ENCODE data around the gene ARHGEF26. TPM values are rescaled to one million over a fixed set of nuclear protein-coding genes. Genes with fewer than 3 reads are reported as not detected.

Gene ARHGEF26
- total RNA-seq, 2 experiments from 2014 or later, result 0.04 TPM; not detected in 1

DNA sequence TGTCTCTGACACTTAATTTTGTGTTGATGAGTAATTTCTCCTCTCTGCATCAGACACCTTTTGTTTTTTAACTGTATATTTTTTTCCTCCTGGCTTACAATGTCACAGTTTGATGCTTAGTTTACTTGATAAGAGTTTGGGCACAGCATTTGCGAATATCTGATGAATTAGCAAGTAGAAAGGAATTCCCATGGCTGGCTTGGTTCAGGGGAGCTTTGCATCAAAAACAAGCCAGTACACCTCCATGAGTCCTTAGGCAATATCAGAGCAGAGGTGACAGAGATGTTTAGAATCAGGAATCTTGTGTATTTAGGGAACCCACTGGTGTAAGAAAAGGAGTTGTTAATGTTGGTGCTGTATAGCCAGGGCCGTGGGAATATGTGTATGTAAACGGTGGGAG is 9.3 kb downstream of the ARHGEF26 start:
- Mint-ChIP-seq H3K4me1 (no peaks in the 10 kb centered on the region), H3K36me3 (peaks cover 2% of the 10 kb centered on the region), H3K27me3 (peaks cover 14% of the 10 kb centered on the region), H3K27ac (no peak overlapping the region), H3K4me3 (no peak overlapping the region), H3K9me3 (no peaks in the 10 kb centered on the region)
- no peak for DNase-seq

DNA sequence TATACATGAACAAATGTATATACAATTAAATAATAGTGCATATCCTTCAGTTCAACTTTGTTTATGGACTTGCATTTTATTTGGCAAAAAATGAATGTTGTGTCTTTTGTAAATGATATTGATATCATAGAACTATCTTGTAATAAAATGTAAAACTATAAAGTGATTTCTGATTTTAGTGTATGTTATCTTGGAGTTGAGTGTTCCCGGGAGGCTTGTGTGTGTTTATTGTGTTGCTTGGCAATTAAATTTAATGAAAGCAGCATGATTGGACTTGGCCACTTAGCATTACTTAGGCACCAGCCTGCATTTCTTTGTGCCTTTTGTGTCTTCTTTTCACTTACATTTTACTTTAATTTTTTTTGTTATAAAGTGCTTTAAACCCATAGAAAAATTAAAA is 10.6 kb downstream of the ARHGEF26 start:
- Mint-ChIP-seq H3K36me3 (peaks cover 2% of the 10 kb centered on the region), H3K9me3 (no peaks in the 10 kb centered on the region), H3K27ac (no peak overlapping the region), H3K4me1 (no peaks in the 10 kb centered on the region), H3K4me3 (no peak overlapping the region), H3K27me3 (peaks cover 14% of the 10 kb centered on the region)
- DNase-seq, result no peak

DNA sequence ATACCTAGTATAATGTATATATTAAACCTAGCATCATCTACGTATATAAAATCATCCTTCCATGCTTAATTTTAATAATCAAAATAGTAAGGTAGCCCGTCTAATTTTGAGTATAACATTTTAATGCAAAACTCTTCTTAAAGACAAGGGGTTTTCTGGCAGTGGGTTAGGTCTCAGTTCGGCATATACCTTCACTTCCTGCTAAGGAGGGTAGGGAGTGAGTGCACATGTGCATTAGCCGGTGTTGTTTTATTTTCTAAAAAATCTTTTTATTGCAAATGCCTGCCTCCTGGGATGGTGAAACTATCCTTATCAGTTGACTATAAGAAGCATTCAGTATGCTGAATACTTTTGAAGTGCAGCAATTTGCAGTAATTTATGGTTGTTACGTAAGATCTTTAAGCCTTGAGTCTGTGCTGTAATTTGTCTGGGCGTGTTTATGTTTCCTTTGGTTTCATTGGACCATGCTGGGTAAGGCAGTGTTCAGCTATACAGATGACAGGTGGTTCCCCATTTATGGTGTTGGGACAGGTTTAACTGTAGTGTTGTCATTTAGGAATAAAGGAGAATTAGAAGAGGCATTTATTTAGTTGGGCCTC is 11.7 kb downstream of the ARHGEF26 start:
- Mint-ChIP-seq H3K4me3 (no peak overlapping the region), H3K4me1 (no peaks in the 10 kb centered on the region), H3K27me3 (peaks cover 14% of the 10 kb centered on the region), H3K9me3 (no peaks in the 10 kb centered on the region), H3K36me3 (peaks cover 2% of the 10 kb centered on the region), H3K27ac (no peak overlapping the region)
- DNase-seq, result no peak

DNA sequence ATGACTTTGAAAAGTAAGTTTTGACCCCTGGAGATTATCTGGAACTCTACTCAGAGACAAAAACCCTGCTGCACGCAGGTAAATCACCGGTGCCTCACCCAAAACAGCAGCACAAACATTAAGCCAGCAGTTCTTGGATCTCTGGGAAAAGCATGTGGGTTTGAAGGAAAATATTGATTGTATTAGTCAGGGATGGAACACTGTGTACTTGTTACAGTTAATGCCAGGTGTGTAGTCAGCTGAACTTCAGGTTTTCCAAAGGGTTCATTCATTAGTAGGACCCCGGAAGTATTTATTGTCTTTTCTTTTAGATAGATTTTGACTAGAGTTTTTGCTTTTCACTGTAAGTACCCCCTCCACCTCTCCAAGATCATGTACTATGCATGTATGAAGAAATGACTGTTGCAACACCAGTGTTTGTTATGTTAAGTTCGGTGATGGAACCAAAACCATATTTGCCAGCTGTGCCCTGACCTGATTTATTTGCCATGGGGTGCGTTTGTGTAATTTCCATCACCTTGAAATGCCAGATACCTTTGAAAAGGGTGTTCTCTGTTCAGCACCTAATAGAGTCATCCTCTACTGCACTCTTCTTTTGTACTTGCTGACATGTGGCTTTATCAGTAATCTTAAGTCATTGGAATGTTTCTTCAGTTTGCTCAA is 14.5 kb downstream of the ARHGEF26 start:
- Mint-ChIP-seq H3K9me3 (no peaks in the 10 kb centered on the region), H3K27ac (no peak overlapping the region), H3K4me3 (no peak overlapping the region), H3K27me3 (peaks cover 18% of the 10 kb centered on the region), H3K4me1 (no peaks in the 10 kb centered on the region), H3K36me3 (no peaks in the 10 kb centered on the region)
- DNase-seq, result no peak

DNA sequence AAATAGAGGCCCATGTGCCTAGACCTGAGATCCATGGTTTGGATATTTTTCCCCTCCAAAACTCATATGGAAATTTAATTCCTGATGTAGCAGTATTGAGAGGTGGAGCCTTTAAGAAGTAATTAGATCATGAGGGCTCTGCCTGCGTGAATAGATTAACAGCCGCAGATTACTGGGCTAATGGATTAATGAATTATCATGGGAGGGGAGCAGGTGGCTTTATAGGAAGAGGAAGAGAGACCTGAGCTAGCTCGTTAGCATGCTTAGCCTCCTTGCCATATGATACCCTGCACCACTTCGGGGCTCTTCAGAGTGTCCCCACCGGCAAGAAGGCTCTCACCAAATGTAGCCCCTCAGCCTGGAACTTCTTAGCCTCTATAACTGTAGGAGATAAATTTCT is 15.8 kb downstream of the ARHGEF26 start:
- no peak for DNase-seq
- no peaks in the 10 kb centered on the region for H3K9me3 Mint-ChIP-seq
- no peaks in the 10 kb centered on the region for H3K4me1 Mint-ChIP-seq
- H3K36me3 Mint-ChIP-seq, result no peaks in the 10 kb centered on the region
- peaks cover 18% of the 10 kb centered on the region for H3K27me3 Mint-ChIP-seq
- H3K27ac Mint-ChIP-seq, result no peak overlapping the region
- no peak overlapping the region for H3K4me3 Mint-ChIP-seq

DNA sequence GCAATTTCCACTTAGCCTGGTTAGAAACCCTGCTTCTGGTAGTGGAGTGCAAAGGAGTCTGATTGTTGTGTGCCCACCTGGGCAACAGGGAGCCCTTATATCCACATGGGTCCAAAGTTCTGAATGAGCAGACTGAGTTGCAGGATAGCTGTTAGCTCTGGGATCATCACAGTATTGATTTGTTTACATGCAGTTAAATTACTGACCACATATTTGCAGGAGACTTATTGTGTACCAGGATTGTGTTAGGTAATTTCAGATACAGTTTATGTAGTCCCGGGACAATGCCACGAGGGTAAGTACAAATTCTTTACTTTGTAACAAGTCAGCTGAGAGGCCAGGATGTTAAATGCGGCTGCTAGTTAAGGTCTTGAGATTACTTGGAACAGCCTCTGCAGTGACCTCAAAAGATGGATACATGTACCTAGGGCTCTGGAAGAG is 18.8 kb downstream of the ARHGEF26 start:
- no peaks in the 10 kb centered on the region for H3K4me1 Mint-ChIP-seq
- peaks cover 10% of the 10 kb centered on the region for H3K27me3 Mint-ChIP-seq
- DNase-seq, result no peak
- H3K9me3 Mint-ChIP-seq, result no peaks in the 10 kb centered on the region
- H3K4me3 Mint-ChIP-seq, result no peak overlapping the region
- H3K36me3 Mint-ChIP-seq, result no peaks in the 10 kb centered on the region
- H3K27ac Mint-ChIP-seq, result no peak overlapping the region

DNA sequence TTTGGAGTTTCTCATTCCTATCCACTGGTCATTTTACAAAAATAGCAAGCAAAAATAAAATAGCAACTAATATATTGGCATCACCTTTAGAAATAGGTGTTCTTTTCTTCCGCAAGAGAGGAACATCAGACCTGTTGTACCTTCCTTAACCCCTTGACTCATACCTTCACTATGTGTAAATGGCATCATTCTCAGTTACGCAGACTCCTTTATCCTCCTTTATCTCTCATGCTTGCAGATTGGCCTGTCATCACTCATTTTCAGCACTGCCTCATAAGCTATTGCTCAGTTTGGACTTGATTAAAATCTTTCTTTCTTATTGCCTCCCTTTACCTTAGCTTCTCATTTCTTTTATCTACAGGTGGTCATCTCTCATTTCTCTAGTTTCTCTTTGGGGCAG is 21.4 kb downstream of the ARHGEF26 start:
- Mint-ChIP-seq H3K4me1 (no peaks in the 10 kb centered on the region), H3K9me3 (no peaks in the 10 kb centered on the region), H3K36me3 (no peaks in the 10 kb centered on the region), H3K27me3 (peaks cover 8% of the 10 kb centered on the region), H3K4me3 (no peak overlapping the region), H3K27ac (no peak overlapping the region)
- DNase-seq, result no peak

DNA sequence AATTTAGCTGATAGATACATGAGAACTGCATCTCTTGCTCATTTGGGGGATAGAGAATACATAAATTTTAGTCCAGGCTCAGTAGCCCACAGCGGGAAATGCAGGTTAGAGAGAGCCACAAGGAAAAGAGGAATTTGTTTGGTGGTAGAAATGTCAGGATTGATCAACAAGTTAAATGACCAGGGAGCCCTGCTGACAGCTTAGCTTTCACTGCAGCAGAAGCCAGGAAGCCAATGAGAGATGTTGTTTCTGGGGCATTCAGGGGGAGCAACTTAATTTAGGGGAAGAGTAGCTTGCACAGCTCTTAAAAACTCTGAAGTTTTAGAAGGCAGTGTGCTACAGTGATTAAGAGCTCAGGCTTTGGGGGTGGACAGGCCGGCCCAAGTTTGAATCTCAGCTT is 22.7 kb downstream of the ARHGEF26 start:
- H3K27ac Mint-ChIP-seq, result no peak overlapping the region
- no peaks in the 10 kb centered on the region for H3K36me3 Mint-ChIP-seq
- no peak for DNase-seq
- no peaks in the 10 kb centered on the region for H3K4me1 Mint-ChIP-seq
- H3K27me3 Mint-ChIP-seq, result peaks cover 11% of the 10 kb centered on the region
- H3K9me3 Mint-ChIP-seq, result no peaks in the 10 kb centered on the region
- no peak overlapping the region for H3K4me3 Mint-ChIP-seq

DNA sequence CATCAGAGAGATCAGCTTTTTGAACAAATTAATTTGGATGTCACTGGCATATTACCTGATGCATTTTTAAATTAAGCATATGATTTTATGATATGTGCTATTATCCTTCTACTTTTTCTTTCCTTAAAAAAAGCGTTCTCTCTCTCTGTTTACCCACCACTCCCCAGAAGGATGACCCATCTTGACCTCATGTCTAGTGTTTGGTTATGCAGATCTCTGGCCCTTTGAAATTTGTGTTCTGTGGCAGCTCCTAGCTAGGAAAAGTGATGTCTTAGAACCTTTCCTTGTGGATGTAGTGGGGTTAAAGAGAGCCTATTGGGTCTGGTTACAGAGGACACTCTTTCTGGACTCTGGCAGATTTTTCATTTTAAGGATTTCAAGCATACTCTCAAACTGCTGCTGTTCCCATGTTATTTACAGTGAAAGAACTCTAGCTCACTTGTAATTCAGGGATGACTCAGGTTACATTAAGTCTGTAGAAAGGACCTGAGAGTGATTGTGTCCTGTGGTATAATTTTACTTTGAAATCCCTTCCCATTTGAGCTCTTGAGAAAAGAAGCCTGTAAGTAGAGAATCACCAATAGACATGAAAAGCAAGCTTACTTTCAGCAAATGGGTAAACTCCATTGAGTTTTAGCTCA is 23.8 kb downstream of the ARHGEF26 start:
- Mint-ChIP-seq H3K36me3 (no peaks in the 10 kb centered on the region), H3K27me3 (peaks cover 7% of the 10 kb centered on the region), H3K9me3 (no peaks in the 10 kb centered on the region), H3K4me1 (no peaks in the 10 kb centered on the region), H3K27ac (no peak overlapping the region), H3K4me3 (no peak overlapping the region)
- DNase-seq, result no peak

DNA sequence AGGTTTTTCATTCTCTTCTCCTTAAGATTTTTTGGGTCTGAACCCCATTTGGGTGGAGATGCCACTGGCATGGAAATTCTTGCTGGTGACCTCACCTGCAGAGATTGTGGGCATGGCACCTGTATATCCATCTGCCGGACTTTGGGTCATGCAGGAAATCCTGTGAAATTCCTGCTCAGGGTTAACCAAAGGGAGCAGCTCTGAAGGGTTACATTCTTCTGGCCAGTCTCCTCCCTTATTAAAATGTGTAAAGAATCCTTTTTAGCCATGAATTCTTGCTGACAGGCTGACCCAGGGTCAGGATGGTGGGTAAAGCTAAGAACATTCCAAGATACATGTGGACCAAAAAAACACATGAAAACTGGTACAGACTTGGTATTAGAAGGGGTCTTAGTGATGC is 27.4 kb downstream of the ARHGEF26 start:
- Mint-ChIP-seq H3K27me3 (peaks cover 7% of the 10 kb centered on the region), H3K9me3 (no peaks in the 10 kb centered on the region), H3K27ac (no peak overlapping the region), H3K4me3 (no peak overlapping the region), H3K4me1 (no peaks in the 10 kb centered on the region), H3K36me3 (no peaks in the 10 kb centered on the region)
- DNase-seq, result no peak

DNA sequence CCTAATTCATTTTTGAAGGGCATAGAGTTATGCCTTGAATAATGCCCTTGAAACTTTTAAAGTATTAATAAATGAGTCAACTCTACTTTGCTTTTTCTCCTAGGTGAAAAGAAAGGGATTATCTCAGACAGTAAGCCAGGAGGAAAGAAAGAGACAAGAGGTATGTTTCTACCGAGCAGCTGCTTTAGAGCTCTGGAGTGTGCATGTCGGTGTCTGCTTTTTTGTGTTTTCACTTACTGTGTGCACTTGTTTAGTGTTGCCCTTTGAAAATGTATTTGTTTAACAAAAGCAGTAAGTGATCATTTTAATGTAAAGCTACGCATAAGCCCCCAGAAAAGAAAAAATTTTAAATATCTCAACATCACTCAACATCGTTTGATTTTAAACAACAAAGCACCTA is 28.1 kb downstream of the ARHGEF26 start:
- H3K27me3 Mint-ChIP-seq, result peaks cover 4% of the 10 kb centered on the region
- H3K4me3 Mint-ChIP-seq, result no peak overlapping the region
- no peak overlapping the region for H3K27ac Mint-ChIP-seq
- H3K4me1 Mint-ChIP-seq, result no peaks in the 10 kb centered on the region
- no peaks in the 10 kb centered on the region for H3K9me3 Mint-ChIP-seq
- no peaks in the 10 kb centered on the region for H3K36me3 Mint-ChIP-seq
- DNase-seq, result no peak

DNA sequence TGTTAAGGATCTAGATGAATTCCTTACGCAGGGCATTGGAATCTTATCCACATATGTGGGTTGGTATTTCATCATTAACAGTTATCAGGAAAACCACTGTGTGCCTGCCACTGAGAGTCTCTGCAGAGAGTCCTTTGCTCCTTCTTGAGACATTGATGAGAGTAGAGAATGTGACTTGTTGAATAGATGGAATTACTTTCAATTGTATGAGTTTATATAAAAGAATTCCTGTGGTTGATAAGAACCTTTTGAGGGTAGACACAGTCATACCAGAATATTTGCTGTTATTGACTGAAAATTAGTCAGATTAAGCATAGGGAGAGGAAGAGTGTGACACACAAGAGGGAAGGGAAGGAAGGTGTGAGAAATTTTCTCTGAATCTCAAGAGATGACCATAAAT is 30.8 kb downstream of the ARHGEF26 start:
- H3K9me3 Mint-ChIP-seq, result no peaks in the 10 kb centered on the region
- H3K4me1 Mint-ChIP-seq, result no peaks in the 10 kb centered on the region
- no peak for DNase-seq
- no peak overlapping the region for H3K27ac Mint-ChIP-seq
- no peaks in the 10 kb centered on the region for H3K36me3 Mint-ChIP-seq
- H3K4me3 Mint-ChIP-seq, result no peak overlapping the region
- H3K27me3 Mint-ChIP-seq, result peaks cover 12% of the 10 kb centered on the region

DNA sequence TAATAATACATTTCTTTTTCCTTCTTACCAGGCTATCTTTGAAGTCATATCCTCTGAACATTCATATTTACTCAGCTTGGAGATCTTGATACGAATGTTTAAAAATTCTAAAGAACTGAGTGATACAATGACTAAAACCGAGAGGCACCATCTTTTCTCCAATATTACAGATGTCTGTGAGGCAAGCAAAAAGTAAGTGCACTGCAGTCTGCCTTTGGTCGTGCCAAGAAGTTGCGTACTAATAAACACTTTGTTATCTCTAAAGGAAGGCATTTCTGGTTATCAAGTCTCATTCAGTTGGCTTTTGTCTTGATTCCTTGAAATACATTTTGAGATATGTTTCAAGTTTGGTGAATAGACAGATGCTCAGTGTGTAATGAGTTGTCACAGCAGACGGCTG is 31.6 kb downstream of the ARHGEF26 start:
- Mint-ChIP-seq H3K27me3 (peaks cover 12% of the 10 kb centered on the region), H3K36me3 (no peaks in the 10 kb centered on the region), H3K27ac (no peak overlapping the region), H3K4me1 (no peaks in the 10 kb centered on the region), H3K4me3 (no peak overlapping the region), H3K9me3 (no peaks in the 10 kb centered on the region)
- no peak for DNase-seq

DNA sequence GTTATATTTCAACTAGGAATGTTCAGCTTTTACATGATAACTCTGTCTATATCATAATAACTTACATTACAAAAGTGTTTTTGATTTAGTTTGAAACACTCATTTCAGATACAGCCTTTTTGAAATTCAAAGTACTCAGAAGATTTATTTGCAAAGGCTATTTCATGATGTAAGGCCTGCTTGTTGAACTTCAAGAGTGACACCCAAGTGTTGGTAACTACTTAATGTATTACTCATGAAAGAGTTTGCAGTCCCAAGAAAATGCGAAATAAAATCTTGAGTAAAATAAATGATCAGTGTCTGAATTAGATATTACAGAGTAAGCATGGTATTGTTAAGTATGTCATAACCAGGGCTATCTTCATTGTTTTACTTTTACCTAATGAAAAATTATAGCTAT is 35.3 kb downstream of the ARHGEF26 start:
- H3K36me3 Mint-ChIP-seq, result no peaks in the 10 kb centered on the region
- no peaks in the 10 kb centered on the region for H3K9me3 Mint-ChIP-seq
- H3K4me1 Mint-ChIP-seq, result no peaks in the 10 kb centered on the region
- no peak for DNase-seq
- H3K27me3 Mint-ChIP-seq, result peaks cover 16% of the 10 kb centered on the region
- H3K4me3 Mint-ChIP-seq, result no peak overlapping the region
- H3K27ac Mint-ChIP-seq, result no peak overlapping the region

DNA sequence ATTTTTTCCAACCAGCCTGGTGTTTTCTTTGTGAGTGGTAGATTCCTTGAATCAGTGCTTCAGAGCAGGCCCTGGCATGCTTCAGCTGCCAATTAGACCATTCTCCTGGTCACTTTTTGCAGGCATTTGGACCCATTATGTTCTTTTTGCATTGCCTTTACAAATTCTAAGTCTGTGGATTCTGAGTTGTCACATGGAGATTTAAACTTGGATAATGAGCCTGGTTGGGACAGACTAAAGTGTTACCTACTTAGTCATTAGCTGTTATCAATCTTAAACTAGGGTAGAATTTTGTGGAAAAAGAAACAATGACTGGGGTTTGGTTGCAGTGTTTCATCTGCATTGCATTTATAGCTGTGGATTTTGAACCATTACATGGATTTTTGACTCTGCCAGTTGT is 40.6 kb downstream of the ARHGEF26 start:
- no peaks in the 10 kb centered on the region for H3K36me3 Mint-ChIP-seq
- H3K27ac Mint-ChIP-seq, result no peak overlapping the region
- peaks cover 11% of the 10 kb centered on the region for H3K27me3 Mint-ChIP-seq
- no peak for DNase-seq
- no peaks in the 10 kb centered on the region for H3K4me1 Mint-ChIP-seq
- no peaks in the 10 kb centered on the region for H3K9me3 Mint-ChIP-seq
- no peak overlapping the region for H3K4me3 Mint-ChIP-seq

DNA sequence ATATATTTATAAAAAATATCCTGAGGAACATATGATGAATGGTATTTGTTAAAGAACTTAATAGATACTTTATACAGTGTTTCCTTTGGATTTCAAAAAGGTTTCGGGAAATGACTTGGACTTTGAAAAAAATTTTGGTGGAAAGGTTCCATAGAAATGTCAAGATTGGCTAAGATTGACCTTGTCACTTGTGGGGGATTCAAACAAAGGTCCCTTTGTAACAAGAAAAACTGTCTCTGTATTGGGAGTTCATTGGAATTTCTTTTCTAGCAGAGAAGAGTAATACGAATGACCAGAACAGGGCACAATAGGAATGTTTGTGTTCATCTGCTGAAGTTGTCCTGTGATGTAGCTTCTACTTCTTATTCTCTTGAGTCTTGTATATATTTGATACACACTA is 43.2 kb downstream of the ARHGEF26 start:
- Mint-ChIP-seq H3K27ac (no peak overlapping the region), H3K36me3 (no peaks in the 10 kb centered on the region), H3K4me1 (no peaks in the 10 kb centered on the region), H3K27me3 (peaks cover 13% of the 10 kb centered on the region), H3K4me3 (no peak overlapping the region), H3K9me3 (no peaks in the 10 kb centered on the region)
- no peak for DNase-seq
